NCI-H2196 (cell line): ENCODE data around the gene LIN7A.

ENCODE experiments used
- DNase-seq: peaks from one replicate; lab custom pipeline; 2025; ENCODE audit not compliant: unreplicated experiment; lab: John Stamatoyannopoulos, UW

The LIN7A gene

GRCh38 chr12:80860928-80861327 is 76.8 kb downstream of the LIN7A start:
- DNase-seq = no peak

DNA sequence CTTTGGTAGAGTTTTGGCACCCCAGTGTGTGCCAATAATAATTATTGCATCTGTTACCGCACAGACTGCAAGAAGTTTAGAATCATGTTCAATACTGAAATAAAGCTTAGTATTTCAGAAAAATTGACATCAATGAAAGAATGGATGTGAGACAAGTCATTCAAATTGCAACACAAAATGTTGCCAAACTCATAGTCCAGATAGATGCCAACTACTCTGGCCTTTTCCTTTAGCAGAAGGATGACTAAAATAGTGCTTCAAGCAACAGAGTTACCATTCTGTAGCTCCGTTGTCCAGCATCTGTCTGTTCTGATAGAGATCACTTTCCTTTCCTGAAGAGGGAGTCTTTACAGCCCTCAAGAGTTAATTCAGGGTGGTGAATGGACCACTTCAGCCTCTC is 77.5 kb downstream of the LIN7A start:
- no peak for DNase-seq

- DNase-seq = no peak
Measured at GRCh38 chr12:80858356-80858755, 79.4 kb downstream of the LIN7A start.

GRCh38 chr12:80857311-80857710 is 80.4 kb downstream of the LIN7A start:
- no peak for DNase-seq

DNA sequence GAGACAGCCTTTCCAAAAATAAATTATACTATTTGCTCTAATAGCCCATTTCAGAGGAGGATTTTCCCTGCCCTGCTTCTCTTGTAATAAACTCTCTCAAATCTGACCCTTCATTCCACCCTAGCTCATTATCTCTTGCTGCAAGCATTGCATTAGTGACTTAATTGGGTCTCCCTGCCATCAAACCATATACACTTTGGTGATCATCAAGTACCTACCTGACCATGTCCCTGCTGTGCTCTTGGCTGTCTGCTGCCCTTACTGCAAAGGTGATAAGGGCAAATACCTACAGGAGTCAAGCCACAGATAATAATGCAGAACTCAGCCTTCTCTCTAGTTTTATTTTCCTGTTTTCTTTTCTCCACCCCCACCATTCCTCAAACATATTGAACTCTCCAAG is 88.4 kb downstream of the LIN7A start:
- no peak for DNase-seq

DNA sequence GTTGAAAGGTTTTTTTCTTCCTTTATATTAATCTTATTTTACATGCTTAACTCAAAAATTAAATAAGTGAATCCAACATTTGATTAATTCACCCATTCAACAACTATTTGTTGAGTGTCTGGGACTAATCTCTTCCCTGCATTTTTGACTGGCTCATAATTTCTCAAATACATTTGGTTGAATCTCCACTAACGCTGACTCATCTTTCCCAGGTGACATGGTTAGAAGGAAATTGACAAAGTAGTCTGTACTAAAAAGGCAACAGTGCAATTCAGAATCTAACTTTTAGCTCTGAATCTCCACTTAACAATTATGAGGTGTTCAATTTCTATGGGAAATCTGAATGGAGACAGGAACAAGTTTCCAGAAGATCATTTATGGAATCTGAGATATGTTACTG is 88.9 kb downstream of the LIN7A start:
- DNase-seq = no peak

DNA sequence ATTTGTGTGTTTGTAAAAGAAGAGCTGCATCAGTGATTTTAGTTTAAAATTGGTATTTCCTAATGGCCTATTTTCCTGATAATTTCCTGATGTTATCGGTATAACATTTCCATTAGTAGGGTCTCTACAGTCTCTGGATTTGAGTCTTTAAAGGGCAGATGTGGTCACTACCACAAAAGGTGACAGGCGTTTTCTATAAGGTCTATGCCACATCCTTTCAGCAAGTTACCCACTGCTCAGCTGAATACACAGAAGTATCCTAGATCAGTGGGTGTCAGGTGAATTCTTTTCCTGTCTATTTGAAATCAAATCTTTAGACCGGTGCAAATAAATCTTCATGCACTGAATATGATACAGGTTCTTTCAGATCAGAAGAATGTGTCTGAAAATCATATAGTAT is 90.2 kb downstream of the LIN7A start:
- no peak for DNase-seq

GRCh38 chr12:80846952-80847351 is 90.8 kb downstream of the LIN7A start:
- no peak for DNase-seq

GRCh38 chr12:80845639-80846038 is 92.1 kb downstream of the LIN7A start:
- DNase-seq = no peak

DNA sequence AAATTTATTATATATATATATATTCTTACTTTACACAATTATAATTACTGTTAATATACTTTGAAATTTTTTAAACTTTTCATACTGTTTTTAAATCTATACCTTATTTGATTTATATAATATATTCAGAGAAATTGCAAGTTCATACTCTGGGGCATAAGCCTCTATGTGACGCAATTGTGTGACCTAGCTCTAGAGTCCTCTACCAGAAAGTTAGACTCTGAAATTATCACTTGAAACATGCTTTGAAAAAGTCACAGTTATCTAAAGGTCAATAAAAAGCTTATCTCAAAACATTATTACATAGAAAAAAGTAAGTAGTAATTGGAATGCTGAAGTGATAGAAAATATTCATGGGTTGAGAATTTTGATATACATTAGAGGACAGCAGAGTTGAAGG is 93.8 kb downstream of the LIN7A start:
- no peak for DNase-seq

DNA sequence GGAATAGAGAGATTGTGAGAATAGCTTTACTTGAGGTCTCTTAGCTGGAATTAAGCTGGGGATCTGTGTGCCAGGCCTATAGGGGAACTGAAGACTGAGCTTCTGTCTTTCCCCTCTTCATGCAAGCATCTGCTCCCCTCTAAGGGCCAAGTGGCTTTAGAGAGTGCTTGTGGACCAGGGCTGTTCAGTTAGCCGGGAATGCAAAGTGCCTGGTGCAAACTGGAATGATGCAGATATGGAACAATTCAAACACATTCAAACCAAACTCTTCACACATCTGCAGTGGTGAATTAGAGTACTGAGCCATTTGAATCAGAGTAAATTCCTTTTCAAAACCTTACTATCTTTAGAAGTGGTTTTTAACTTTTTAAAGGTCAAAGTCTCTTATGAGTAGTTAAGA is 99.0 kb downstream of the LIN7A start:
- DNase-seq = no peak

DNA sequence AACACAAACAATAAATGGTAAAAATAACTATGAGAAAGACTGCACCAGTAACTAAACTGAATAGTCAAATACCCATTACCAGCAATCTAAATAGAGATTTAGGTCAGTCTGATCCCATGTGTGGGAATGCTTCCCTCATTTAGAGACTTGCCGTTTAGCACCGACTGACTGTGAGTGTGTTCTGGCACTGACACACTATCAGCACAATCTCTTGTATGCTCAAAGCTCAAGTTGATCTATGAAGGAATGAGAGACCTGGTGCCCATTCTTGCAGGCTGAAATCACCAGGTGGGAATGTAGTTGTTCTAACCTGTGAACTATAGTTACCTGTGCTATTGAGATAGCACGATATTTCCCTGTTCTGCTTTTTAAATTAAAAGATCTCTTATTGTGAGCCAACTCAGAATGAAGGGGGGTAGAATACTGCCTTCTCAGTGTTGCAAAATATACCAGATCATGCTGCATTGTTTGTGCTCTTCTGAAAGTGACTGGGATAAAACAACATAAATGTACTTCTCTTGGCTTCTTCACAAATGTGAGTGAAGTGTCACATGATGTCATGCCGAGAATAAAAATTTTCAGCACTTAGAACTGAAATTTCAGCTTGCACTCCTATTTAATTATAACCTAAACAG is 99.6 kb downstream of the LIN7A start:
- DNase-seq = no peak

GRCh38 chr12:80837342-80837978 is 100.3 kb downstream of the LIN7A start:
- no peak for DNase-seq

GRCh38 chr12:80834724-80835123 is 103.0 kb downstream of the LIN7A start:
- DNase-seq = no peak

DNA sequence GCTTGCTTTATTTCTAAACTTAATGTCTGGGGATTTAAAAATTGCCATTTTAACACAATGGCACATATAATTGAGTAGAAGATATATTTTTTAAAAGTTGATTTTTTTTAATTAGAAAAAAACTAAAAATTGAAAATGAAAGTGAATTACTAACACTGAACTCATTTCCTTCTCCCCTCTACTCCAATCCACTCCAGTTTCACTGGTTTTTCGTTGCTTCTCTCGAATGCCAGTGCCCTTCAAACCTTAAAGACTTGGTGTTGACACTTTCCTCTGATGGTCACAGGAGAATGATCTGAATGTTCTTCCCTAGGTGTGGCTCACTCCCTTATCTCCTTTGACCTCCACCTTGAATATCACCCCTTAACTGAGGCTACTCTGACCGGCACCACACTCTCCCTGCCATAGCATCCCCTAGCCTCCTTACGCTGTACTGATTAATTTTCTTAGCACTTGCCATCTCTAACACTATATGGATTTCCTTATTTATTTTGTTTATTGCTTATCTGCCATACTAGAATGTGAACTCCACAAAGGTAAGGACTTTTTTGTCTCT is 107.1 kb downstream of the LIN7A start:
- DNase-seq = no peak

GRCh38 chr12:80829767-80830166 is 108.0 kb downstream of the LIN7A start:
- DNase-seq = no peak

GRCh38 chr12:80825506-80825905 is 112.2 kb downstream of the LIN7A start:
- no peak for DNase-seq

DNA sequence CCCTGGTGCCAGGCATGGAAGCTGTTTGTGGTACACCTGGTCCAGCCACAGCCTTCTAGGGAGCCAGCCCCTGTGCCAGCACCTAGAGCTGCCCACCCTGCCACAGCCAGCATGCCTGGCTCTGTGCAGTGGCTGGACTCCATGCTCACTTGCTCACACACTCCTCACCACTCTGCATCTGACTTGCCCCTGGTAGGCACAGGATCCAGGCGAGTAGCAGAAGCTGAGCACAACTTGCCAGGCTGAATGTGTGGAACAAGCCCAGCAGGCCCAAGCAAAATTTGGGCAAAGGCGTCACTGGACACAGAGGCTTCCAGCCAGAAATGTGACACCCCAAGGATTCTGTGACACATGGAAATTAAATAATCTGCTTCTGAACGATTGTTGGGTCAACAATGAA is 114.3 kb downstream of the LIN7A start:
- DNase-seq = no peak

DNA sequence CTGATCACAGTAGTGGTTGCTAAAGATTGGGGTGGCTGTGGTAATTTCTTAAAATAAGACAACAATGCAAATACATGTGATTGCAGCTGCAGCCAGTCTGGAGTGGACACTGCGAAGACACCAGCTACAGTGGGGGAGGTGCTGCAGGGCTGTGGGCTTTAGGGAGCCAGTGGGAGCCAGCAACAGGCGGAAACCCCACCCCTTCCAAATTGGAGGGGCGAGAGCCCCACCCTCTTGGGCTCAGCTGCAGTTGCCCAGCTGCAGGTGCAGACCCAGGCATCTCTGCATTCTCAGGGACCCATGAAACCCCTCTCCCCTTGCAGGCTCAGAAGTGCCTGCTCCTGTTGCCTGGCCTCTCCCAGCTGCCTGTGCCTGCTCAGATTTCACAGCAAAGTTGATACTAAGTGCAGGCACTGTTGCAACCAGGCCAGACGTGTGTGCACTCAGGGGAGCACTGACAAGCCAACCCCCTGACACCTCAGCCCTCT is 116.2 kb downstream of the LIN7A start:
- DNase-seq = no peak

- no peak for DNase-seq
Measured at GRCh38 chr12:80818878-80819277, 118.9 kb downstream of the LIN7A start.

DNA sequence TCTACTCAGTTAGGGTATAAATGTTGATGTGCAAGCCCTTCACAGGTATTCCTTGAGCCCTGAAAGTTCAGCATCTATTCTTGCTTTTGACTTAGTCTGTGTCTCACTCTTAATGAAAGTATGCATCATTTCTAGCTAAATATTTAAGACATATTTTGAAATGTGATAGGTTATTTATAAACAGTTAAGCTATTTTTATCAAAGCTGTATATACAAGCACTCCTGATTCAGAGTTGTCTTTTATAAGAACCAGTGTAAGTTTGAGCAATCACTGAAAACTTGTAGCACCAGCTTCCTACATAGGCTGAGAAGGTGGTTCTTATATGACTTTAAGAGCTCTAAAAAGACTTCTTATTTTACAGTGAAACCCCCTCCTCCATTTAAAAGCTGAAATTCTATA is 122.4 kb downstream of the LIN7A start:
- DNase-seq = no peak

DNA sequence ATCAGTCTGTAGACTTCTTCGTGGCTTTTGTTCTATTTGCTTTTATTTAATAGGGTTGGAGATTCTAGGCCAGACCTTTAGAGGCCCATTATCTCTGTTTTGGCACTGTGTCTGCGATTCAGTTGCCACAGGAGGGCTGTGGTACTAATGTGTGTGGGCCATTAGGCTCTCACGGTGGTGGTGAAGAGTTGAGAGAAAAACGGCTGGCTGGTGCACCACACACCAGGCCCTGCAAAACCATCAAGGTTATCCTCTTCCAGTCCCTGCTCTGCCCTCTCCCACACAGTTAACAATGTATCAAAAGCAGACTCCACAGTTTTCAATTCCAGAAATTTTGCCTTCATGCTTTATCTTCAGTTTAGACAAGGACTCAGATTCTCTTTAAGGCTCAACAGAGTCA is 123.3 kb downstream of the LIN7A start:
- DNase-seq = no peak

GRCh38 chr12:80813820-80814219 is 123.9 kb downstream of the LIN7A start:
- no peak for DNase-seq
